Tibial nerve (tissue), 4 donors: ENCODE results near the gene LRFN4. TPM values are rescaled to one million over a fixed set of nuclear protein-coding genes. Genes with fewer than 3 reads are reported as not detected.
"Not testable (repeated sequence)": the region's sequence is repeated elsewhere in the genome, so short reads cannot be mapped to it uniquely, and the experiment has no call there.

ENCODE experiments used
- DNase-seq, 2 donors: peaks; one replicate each; pipeline ENCODE4 v3.0.0-alpha.2; 2019; ENCODE audit warnings: low spot score in 2 of 2
- H3K27ac ChIP-seq, 4 donors: fragments of 200-600 bp; sonication (generic) in 3 of 4; one replicate each; pipeline ENCODE4 v1.5.1; 2017 to 2019; ENCODE audit warnings: mild to moderate bottlenecking in 1 of 4
- H3K27me3 ChIP-seq, 2 donors: fragments of 200-600 bp; sonication (generic) in 1 of 2; one replicate each; pipeline versions ENCODE4 v1.5.1 to v1.6.0; 2017 to 2019
- H3K36me3 ChIP-seq, 3 donors: fragments of 200-600 bp; sonication (generic); one replicate each; pipeline ENCODE4 v1.5.1; 2018 to 2019
- H3K4me1 ChIP-seq, 4 donors: fragments of 200-600 bp; sonication (generic) in 3 of 4; one replicate each; pipeline ENCODE4 v1.5.1; 2017 to 2019
- H3K4me3 ChIP-seq, 4 donors: fragments of 200-600 bp; sonication (generic) in 3 of 4; one replicate each; pipeline ENCODE4 v1.5.1; 2017 to 2019; ENCODE audit warnings: mild to moderate bottlenecking in 1 of 4, moderate library complexity in 1 of 4
- H3K9me3 ChIP-seq, 4 donors: fragments of 200-600 bp; sonication (generic) in 3 of 4; one replicate each; pipeline ENCODE4 v1.5.1; 2017 to 2019
- EP300 ChIP-seq, 2 donors: sonication (generic); formaldehyde crosslinking; IDR thresholded peaks; one replicate each; pipeline ENCODE4 v1.6.1; 2017; ENCODE audit warnings: antibody characterized with exemption in 2 of 2, mild to moderate bottlenecking in 1 of 2
- POLR2A ChIP-seq, 2 donors: fragments of 450-650 bp; IDR thresholded peaks; one replicate each; pipeline ENCODE4 v1.6.1; 2017; ENCODE audit warnings: antibody characterized with exemption in 2 of 2, mild to moderate bottlenecking in 2 of 2, moderate library complexity in 2 of 2
- WGBS, 2 donors: methylation state at CpG; one replicate each; pipeline ENCODE4 v1.1.5; 2018; 5-methylcytosine and 5-hydroxymethylcytosine counted together
- total RNA-seq, 4 donors: library from RNA; depleted of rRNA; stranded (reverse); fragments of >200 nt; gene quantifications; one replicate each; pipeline ENCODE4 v1.1.0, GENCODE V29; 2016
- TF ChIP-seq, protein P1 (sequence below), 5 experiments: fragments of 200-600 bp in 3 of 5; fragments of 450-650 bp in 2 of 5; sonication (generic) in 3 of 5; IDR thresholded peaks; one replicate each; pipeline ENCODE4 v1.5.1; 2016 to 2019; ENCODE audit warnings: antibody characterized with exemption in 5 of 5, mild to moderate bottlenecking in 3 of 5, moderate library complexity in 2 of 5

LRFN4 gene
- total RNA-seq, 4 donors from 2014 or later: 9.4 to 17.1 (median 14.0) TPM

GRCh38 chr11:66818231-66818955 lies 38.5 kb upstream of the LRFN4 start:
- Histone ChIP-seq H3K27me3 (no peaks in the 10 kb centered on the region), H3K36me3 (peaks cover 0 to 28% (median 0%) of the 10 kb centered on the region in 3 donors), H3K4me1 (no peaks in the 10 kb centered on the region), H3K27ac (no peak overlapping the region), H3K9me3 (no peaks in the 10 kb centered on the region), H3K4me3 (no peak overlapping the region)
- no peak for DNase-seq
- no peak for TF ChIP-seq POLR2A (IDR thresholded peaks at IDR 0.05)
- TF ChIP-seq EP300 (IDR thresholded peaks at IDR 0.05): no peak
- TF ChIP-seq, protein P1, sequence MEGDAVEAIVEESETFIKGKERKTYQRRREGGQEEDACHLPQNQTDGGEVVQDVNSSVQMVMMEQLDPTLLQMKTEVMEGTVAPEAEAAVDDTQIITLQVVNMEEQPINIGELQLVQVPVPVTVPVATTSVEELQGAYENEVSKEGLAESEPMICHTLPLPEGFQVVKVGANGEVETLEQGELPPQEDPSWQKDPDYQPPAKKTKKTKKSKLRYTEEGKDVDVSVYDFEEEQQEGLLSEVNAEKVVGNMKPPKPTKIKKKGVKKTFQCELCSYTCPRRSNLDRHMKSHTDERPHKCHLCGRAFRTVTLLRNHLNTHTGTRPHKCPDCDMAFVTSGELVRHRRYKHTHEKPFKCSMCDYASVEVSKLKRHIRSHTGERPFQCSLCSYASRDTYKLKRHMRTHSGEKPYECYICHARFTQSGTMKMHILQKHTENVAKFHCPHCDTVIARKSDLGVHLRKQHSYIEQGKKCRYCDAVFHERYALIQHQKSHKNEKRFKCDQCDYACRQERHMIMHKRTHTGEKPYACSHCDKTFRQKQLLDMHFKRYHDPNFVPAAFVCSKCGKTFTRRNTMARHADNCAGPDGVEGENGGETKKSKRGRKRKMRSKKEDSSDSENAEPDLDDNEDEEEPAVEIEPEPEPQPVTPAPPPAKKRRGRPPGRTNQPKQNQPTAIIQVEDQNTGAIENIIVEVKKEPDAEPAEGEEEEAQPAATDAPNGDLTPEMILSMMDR (IDR thresholded peaks at IDR 0.05): no peak
- 77 to 85% methylated on average over 3 of the region's 3 CpGs for WGBS, 2 donors

DNA sequence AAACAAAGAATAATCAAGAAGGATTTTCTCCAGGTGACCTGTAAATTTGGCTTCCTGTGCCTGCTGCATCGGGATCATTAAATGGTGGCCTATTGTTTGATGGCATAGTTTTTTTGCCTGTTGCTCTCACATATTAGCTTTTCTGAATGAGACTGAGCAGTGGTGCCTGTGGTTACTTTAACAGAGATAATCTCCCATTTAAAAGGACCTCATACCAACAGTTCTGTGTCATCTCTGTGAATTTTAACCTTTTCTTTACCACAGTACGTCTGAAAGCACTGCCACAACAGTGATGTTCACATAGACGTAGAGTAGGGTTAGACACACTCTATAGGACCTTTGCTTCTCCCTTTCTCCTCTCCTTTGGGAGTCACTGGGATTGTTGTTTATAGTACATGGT lies 36.5 kb upstream of the LRFN4 start:
- H3K9me3 ChIP-seq: no peaks in the 10 kb centered on the region
- WGBS, 2 donors: 66 to 88% methylated on average over 3 of the region's 3 CpGs
- TF ChIP-seq EP300 (IDR thresholded peaks at IDR 0.05): no peak
- no peak for TF ChIP-seq POLR2A (IDR thresholded peaks at IDR 0.05)
- TF ChIP-seq, protein P1 (IDR thresholded peaks at IDR 0.05): no peak
- peaks cover 0 to 23% (median 0%) of the 10 kb centered on the region in 3 donors for H3K36me3 ChIP-seq
- no peak overlapping the region for H3K27ac ChIP-seq
- no peaks in the 10 kb centered on the region for H3K4me1 ChIP-seq
- H3K4me3 ChIP-seq: no peak overlapping the region
- no peak for DNase-seq
- no peaks in the 10 kb centered on the region for H3K27me3 ChIP-seq

- Histone ChIP-seq H3K9me3 (no peaks in the 10 kb centered on the region), H3K27ac (no peak overlapping the region), H3K36me3 (peaks cover 0 to 23% (median 0%) of the 10 kb centered on the region in 3 donors), H3K27me3 (no peaks in the 10 kb centered on the region), H3K4me1 (no peaks in the 10 kb centered on the region), H3K4me3 (no peak overlapping the region)
- WGBS, 2 donors: 81 to 83% methylated on average over 3 of the region's 3 CpGs
- TF ChIP-seq, protein P1 (IDR thresholded peaks at IDR 0.05): no peak
- no peak for TF ChIP-seq POLR2A (IDR thresholded peaks at IDR 0.05)
- no peak for TF ChIP-seq EP300 (IDR thresholded peaks at IDR 0.05)
- no peak for DNase-seq
Measured at GRCh38 chr11:66820901-66821300, 36.0 kb upstream of the LRFN4 start.

GRCh38 chr11:66823700-66824099 lies 33.2 kb upstream of the LRFN4 start:
- TF ChIP-seq EP300 (IDR thresholded peaks at IDR 0.05) (no peak), POLR2A (IDR thresholded peaks at IDR 0.05) (no peak)
- TF ChIP-seq, protein P1 (IDR thresholded peaks at IDR 0.05): no peak
- no peak overlapping the region for H3K4me3 ChIP-seq
- no peaks in the 10 kb centered on the region for H3K4me1 ChIP-seq
- H3K9me3 ChIP-seq: no peaks in the 10 kb centered on the region
- WGBS, 2 donors: 91 to 96% methylated on average over 4 of the region's 4 CpGs
- DNase-seq: no peak
- peaks cover 0 to 17% (median 0%) of the 10 kb centered on the region in 3 donors for H3K36me3 ChIP-seq
- no peaks in the 10 kb centered on the region for H3K27me3 ChIP-seq
- no peak overlapping the region for H3K27ac ChIP-seq

- peaks cover 0 to 22% (median 0%) of the 10 kb centered on the region in 3 donors for H3K36me3 ChIP-seq
- H3K9me3 ChIP-seq, H3K4me1 ChIP-seq, H3K27ac ChIP-seq, DNase-seq, H3K27me3 ChIP-seq, H3K4me3 ChIP-seq: not testable (repeated sequence)
- WGBS, 2 donors: 98 to 99% methylated on average over 4 of the region's 4 CpGs
Measured at GRCh38 chr11:66824573-66824972, 32.3 kb upstream of the LRFN4 start.
